Endothelial cell of umbilical vein (primary cell): Measurements from ENCODE around the gene TRIM27. TPM values are rescaled to one million over a fixed set of nuclear protein-coding genes. Genes with fewer than 3 reads are reported as not detected.

Experiments
- BruUV-seq: library from RNA; stranded (reverse); fragments of 400-500 nt; replicated peaks from 2 replicates; lab custom pipeline; 2021; lab: Mats Ljungman, UMichigan
- CTCF ChIA-PET: fragments of 300-600, 350-600 bp; sonication (Branson Sonifier 250); formaldehyde crosslinking; loops from one replicate; lab custom pipeline; 2021; ENCODE audit warnings: antibody characterized with exemption, inconsistent platforms; lab: Charles Lee
- POLR2A ChIA-PET: fragments of 300-600, 350-600 bp; sonication (Branson Sonifier 250); formaldehyde crosslinking; loops from one replicate; lab custom pipeline; 2021; ENCODE audit warnings: antibody characterized with exemption, inconsistent platforms; lab: Charles Lee
- DNase-seq: peaks from one replicate; pipeline ENCODE4 v3.0.0-alpha.2; 2011; ENCODE audit warnings: low read depth, low spot score
- FAIRE-seq: peaks from 2 replicates; lab custom pipeline; 2011; peaks lifted over from hg19 to GRCh38; lab: Jason Lieb, UNC
- H2AFZ ChIP-seq: 2 replicates; pipeline ENCODE4 v1.6.0; 2012; ENCODE audit warnings: low read depth, low read length, control low read depth, inconsistent platforms
- H3K27ac ChIP-seq: 2 replicates; pipeline ENCODE4 v1.5.1; 2011; ENCODE audit warnings: low read depth, mild to moderate bottlenecking, control low read depth, low read length, moderate library complexity; ENCODE audit not compliant: insufficient read depth
- H3K27me3 ChIP-seq, 2 experiments: 2 replicates each; pipeline versions ENCODE4 v1.6.0 to v1.6.1; 2011; ENCODE audit warnings: low read length in 2 of 2, mixed read lengths in 1 of 2; ENCODE audit not compliant: control insufficient read depth in 2 of 2, insufficient read depth in 2 of 2
- H3K36me3 ChIP-seq, 2 experiments: 2 replicates in 1 of 2; 3 replicates in 1 of 2; pipeline ENCODE4 v1.5.1; 2011; ENCODE audit warnings: low read length in 2 of 2, mild to moderate bottlenecking in 1 of 2, moderate library complexity in 1 of 2; ENCODE audit not compliant: control insufficient read depth in 2 of 2, insufficient read depth in 2 of 2; ENCODE audit errors: extremely low read depth in 1 of 2
- H3K4me1 ChIP-seq: 3 replicates; pipeline ENCODE4 v1.5.1; 2011; ENCODE audit warnings: mild to moderate bottlenecking, low read length; ENCODE audit not compliant: control insufficient read depth, insufficient read depth; ENCODE audit errors: extremely low read depth
- H3K4me2 ChIP-seq: 2 replicates; pipeline ENCODE4 v1.6.1; 2011; ENCODE audit warnings: low read length, control low read depth, mixed read lengths; ENCODE audit not compliant: insufficient read depth
- H3K4me3 ChIP-seq, 3 experiments: fragments of 200-600 bp in 1 of 3; sonication (generic), shearing (Covaris generic) in 1 of 3; replicated peaks in 1 of 3; 2 replicates each; pipeline ENCODE4 v1.5.1; 2011 to 2016; ENCODE audit warnings: control low read depth in 3 of 3, low read length in 3 of 3, mild to moderate bottlenecking in 2 of 3, inconsistent platforms in 1 of 3, low read depth in 1 of 3, moderate library complexity in 1 of 3; ENCODE audit not compliant: insufficient read depth in 1 of 3
- H3K79me2 ChIP-seq: 2 replicates; pipeline ENCODE4 v1.6.0; 2012; ENCODE audit warnings: low read length, inconsistent platforms; ENCODE audit not compliant: control insufficient read depth, insufficient read depth
- H3K9ac ChIP-seq: replicated peaks from 2 replicates; pipeline ENCODE3; 2011; ENCODE audit warnings: low read length, control low read depth; ENCODE audit not compliant: insufficient read depth; ENCODE audit errors: extremely low read depth
- H3K9me1 ChIP-seq: replicated peaks from 3 replicates; pipeline ENCODE4 v1.6.0; 2011; ENCODE audit warnings: mild to moderate bottlenecking, low read length; ENCODE audit not compliant: control insufficient read depth, insufficient read depth; ENCODE audit errors: extremely low read depth
- H3K9me3 ChIP-seq: replicated peaks from 2 replicates; pipeline ENCODE4 v1.5.1; 2012; ENCODE audit warnings: low read length, inconsistent platforms; ENCODE audit not compliant: control insufficient read depth, insufficient read depth
- H4K20me1 ChIP-seq: replicated peaks from 2 replicates; pipeline ENCODE3; 2011; ENCODE audit warnings: mild to moderate bottlenecking, low read length; ENCODE audit not compliant: control insufficient read depth, insufficient read depth; ENCODE audit errors: extremely low read depth
- FOS ChIP-seq: IDR thresholded peaks from 2 replicates; pipeline ENCODE4 v1.6.1; 2011; ENCODE audit warnings: mild to moderate bottlenecking, low read length, moderate library complexity, borderline replicate concordance; ENCODE audit not compliant: insufficient read depth
- GATA2 ChIP-seq: IDR thresholded peaks from 2 replicates; pipeline ENCODE4 v1.7.0; 2011; ENCODE audit warnings: low read depth, mild to moderate bottlenecking, moderate library complexity, mixed read lengths, low read length; ENCODE audit not compliant: insufficient read length, insufficient read depth
- MYC ChIP-seq: IDR thresholded peaks from one replicate; pipeline ENCODE4 v1.6.1; 2011; ENCODE audit warnings: mild to moderate bottlenecking, low read depth, low read length
- POLR2A ChIP-seq: IDR thresholded peaks from 2 replicates; pipeline ENCODE4 v1.6.1; 2012; ENCODE audit warnings: low read depth, mild to moderate bottlenecking, control low read depth, low read length
- POLR2AphosphoS5 ChIP-seq: IDR thresholded peaks from 2 replicates; pipeline ENCODE4 v1.6.1; 2012; ENCODE audit warnings: low read depth, mild to moderate bottlenecking, control low read depth, low read length, moderate library complexity; ENCODE audit not compliant: insufficient read depth
- dilution Hi-C: fragments of 300-500 bp; cut with MboI; formaldehyde crosslinking; loops from one replicate; pipeline ENCODE4 v1.15.0; 2019; ENCODE audit warnings: low sequenced_read_pairs; ENCODE audit not compliant: extremely low pct_ligation_motif_present
- intact Hi-C: fragments of 100-400 bp; cut with micrococcal nuclease; formaldehyde crosslinking; loops from one replicate; pipeline ENCODE4 v1.10.0; 2022
- polyA plus RNA-seq, 4 experiments: library from polyadenylated mRNA; depleted of rRNA in 3 of 4; stranded (reverse) in 3 of 4; unstranded in 1 of 4; fragments of >200 nt; gene quantifications; 2 replicates each; pipeline versions ENCODE4 v1.2.1 to v1.2.3, GENCODE V29; 2011 to 2012; ENCODE audit warnings: missing spikeins in 1 of 4
- total RNA-seq: library from RNA; stranded (reverse); gene quantifications from 2 replicates; pipeline ENCODE4 v1.2.3, GENCODE V29; 2021
- TF ChIP-seq, protein P1 (sequence below): IDR thresholded peaks from 2 replicates; pipeline ENCODE4 v1.6.1; 2011; ENCODE audit not compliant: insufficient read depth, insufficient read length

TRIM27 gene
- total and polyA plus RNA-seq, 2 donors (not counting 3 experiments of a cell fraction or from before 2014, with no cell fraction given): 67.1 to 69.2 TPM

GRCh38 chr6:28922821-28923317 is 916 bp downstream of the TRIM27 start:
- Histone ChIP-seq H3K9me3 (no peaks in the 10 kb centered on the region), H3K36me3 (peaks cover 13 to 16% of the 10 kb centered on the region in 2 experiments), H4K20me1 (no peaks in the 10 kb centered on the region), H3K27me3 (no peaks in the 10 kb centered on the region), H3K9me1 (no peaks in the 10 kb centered on the region), H3K4me2 (peak overlapping the region; percentile 77), H3K4me1 (peaks cover 18% of the 10 kb centered on the region), H3K4me3 (peak overlapping the region; percentile 55 to 90 (median 63)), H3K9ac (peak overlapping the region; percentile 78), H2AFZ (peak overlapping the region; percentile 4), H3K79me2 (peaks cover 43% of the 10 kb centered on the region), H3K27ac (peak overlapping the region; percentile 77)
- no TSS peak for BruUV-seq
- FAIRE-seq: peak; percentile 99
- peak; percentile 77 for DNase-seq
- dilution Hi-C loops (no loop called here), intact Hi-C loops (loop anchor here (1.0 to 2.0 kb wide), 5 partner anchors 16 to 237 kb away; no protein-coding TSS in a partner anchor)
- POLR2A ChIA-PET: interaction anchor here (0.6 to 1.6 kb wide), 3 partner anchors 18 to 1058 kb away, joined by 4 to 10 read pairs (median 9); no protein-coding TSS in a partner anchor
- CTCF ChIA-PET: interaction anchor here (0.8 to 3.4 kb wide), 14 partner anchors 7 to 237 kb away, joined by 3 to 19 read pairs (median 4); no protein-coding TSS in a partner anchor
- TF ChIP-seq GATA2: no peak
- TF ChIP-seq FOS: peak; percentile 23
- peak; percentile 2 for TF ChIP-seq MYC
- TF ChIP-seq POLR2AphosphoS5: peak; percentile 59
- peak; percentile 90 for TF ChIP-seq POLR2A
- TF ChIP-seq, protein P1, sequence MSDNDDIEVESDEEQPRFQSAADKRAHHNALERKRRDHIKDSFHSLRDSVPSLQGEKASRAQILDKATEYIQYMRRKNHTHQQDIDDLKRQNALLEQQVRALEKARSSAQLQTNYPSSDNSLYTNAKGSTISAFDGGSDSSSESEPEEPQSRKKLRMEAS: no peak
